ENCODE data around the gene TSHZ2. TPM values are rescaled to one million over a fixed set of nuclear protein-coding genes. Genes with fewer than 3 reads are reported as not detected.

TSHZ2 gene
- polyA plus RNA-seq, 1 donor from 2014 or later: 4.6 TPM

DNA sequence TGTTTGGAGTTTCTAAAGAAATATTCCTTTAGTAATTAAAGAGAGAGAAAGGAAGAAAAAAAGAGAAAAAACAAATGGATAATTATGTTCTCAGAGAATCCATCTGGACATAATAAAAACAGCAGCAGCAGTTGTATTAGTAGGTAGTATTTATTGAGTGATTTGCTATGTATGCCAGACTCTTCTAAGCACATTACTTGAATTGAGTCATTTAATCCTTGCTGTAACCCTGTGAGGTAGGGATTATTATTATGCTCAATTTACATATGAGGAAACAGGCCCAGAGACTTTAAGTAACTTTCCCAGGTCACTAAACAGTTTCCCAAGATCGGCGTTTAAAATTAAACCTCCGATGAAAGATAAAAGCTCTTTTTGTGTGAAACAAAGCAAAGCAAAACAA is 238.8 kb downstream of the TSHZ2 start:
- Histone ChIP-seq H3K4me3 (ENCODE audit: low read length) (no peak overlapping the region), H3K36me3 (ENCODE audit: insufficient read depth, low read length) (no peaks in the 10 kb centered on the region), H3K9me2 (ENCODE audit: insufficient read depth, low read length) (no peaks in the 10 kb centered on the region), H3K4me2 (ENCODE audit: low read length) (no peak overlapping the region), H3F3A (ENCODE audit: insufficient read depth, low read length, poor library complexity, severe bottlenecking) (no peaks in the 10 kb centered on the region), H3K27ac (ENCODE audit: low read length) (no peak overlapping the region), H3K27me3 (ENCODE audit: insufficient read depth, low read depth, low read length) (no peaks in the 10 kb centered on the region), H3K79me2 (replicated peaks; ENCODE audit: insufficient read depth, low read length) (no peaks in the 10 kb centered on the region), H4K20me1 (ENCODE audit: insufficient read depth) (no peaks in the 10 kb centered on the region), H3K9me3 (ENCODE audit: low read length) (no peaks in the 10 kb centered on the region), H3K9ac (ENCODE audit: low read length) (no peak overlapping the region), H2AFZ (ENCODE audit: low read depth, low read length) (no peak overlapping the region)
- TF ChIP-seq SMC3 (conservative IDR thresholded peaks at IDR 0.05; ENCODE audit: poor library complexity) (no peak), EZH2 (IDR thresholded peaks at IDR 0.05; ENCODE audit: borderline replicate concordance, insufficient read depth, low read length, poor library complexity, severe bottlenecking) (no peak), POLR2AphosphoS5 (IDR thresholded peaks at IDR 0.05) (no peak), MXI1 (conservative IDR thresholded peaks at IDR 0.05; ENCODE audit: poor library complexity, severe bottlenecking) (no peak), TAF1 (IDR thresholded peaks at IDR 0.05; ENCODE audit: low read depth) (no peak), EP300 (conservative IDR thresholded peaks at IDR 0.05; ENCODE audit: poor library complexity, severe bottlenecking) (no peak), RAD21 (conservative IDR thresholded peaks at IDR 0.05) (no peak)
- TF ChIP-seq, protein P1, sequence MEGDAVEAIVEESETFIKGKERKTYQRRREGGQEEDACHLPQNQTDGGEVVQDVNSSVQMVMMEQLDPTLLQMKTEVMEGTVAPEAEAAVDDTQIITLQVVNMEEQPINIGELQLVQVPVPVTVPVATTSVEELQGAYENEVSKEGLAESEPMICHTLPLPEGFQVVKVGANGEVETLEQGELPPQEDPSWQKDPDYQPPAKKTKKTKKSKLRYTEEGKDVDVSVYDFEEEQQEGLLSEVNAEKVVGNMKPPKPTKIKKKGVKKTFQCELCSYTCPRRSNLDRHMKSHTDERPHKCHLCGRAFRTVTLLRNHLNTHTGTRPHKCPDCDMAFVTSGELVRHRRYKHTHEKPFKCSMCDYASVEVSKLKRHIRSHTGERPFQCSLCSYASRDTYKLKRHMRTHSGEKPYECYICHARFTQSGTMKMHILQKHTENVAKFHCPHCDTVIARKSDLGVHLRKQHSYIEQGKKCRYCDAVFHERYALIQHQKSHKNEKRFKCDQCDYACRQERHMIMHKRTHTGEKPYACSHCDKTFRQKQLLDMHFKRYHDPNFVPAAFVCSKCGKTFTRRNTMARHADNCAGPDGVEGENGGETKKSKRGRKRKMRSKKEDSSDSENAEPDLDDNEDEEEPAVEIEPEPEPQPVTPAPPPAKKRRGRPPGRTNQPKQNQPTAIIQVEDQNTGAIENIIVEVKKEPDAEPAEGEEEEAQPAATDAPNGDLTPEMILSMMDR (IDR thresholded peaks at IDR 0.05; ENCODE audit: poor library complexity, severe bottlenecking): no peak

DNA sequence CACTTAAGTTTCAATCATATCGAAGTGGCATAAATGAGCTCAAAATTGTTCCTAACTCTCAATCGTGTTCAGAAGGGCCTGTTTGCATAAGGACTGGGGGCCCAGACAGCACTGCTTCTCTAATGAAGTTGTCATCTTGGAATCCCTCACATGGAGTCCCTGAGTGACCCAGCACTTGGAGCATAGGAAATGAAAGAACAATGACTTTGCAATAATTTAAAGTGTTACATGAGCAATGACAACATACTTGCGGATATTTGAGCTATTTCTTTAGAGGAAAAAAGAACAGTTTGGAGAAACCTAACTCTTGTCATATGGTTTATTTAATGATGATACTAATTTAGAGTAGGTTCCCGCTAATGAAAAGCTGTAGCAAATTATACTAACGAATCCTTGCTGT is 239.9 kb downstream of the TSHZ2 start:
- H2AFZ ChIP-seq (ENCODE audit: low read depth, low read length): no peak overlapping the region
- TF ChIP-seq RAD21 (conservative IDR thresholded peaks at IDR 0.05): no peak
- TF ChIP-seq, protein P1 (IDR thresholded peaks at IDR 0.05; ENCODE audit: poor library complexity, severe bottlenecking): no peak
- TF ChIP-seq EZH2 (IDR thresholded peaks at IDR 0.05; ENCODE audit: borderline replicate concordance, insufficient read depth, low read length, poor library complexity, severe bottlenecking): no peak
- no peak for TF ChIP-seq EP300 (conservative IDR thresholded peaks at IDR 0.05; ENCODE audit: poor library complexity, severe bottlenecking)
- no peak for TF ChIP-seq MXI1 (conservative IDR thresholded peaks at IDR 0.05; ENCODE audit: poor library complexity, severe bottlenecking)
- no peak for TF ChIP-seq POLR2AphosphoS5 (IDR thresholded peaks at IDR 0.05)
- TF ChIP-seq SMC3 (conservative IDR thresholded peaks at IDR 0.05; ENCODE audit: poor library complexity): no peak
- no peak for TF ChIP-seq TAF1 (IDR thresholded peaks at IDR 0.05; ENCODE audit: low read depth)
- TF ChIP-seq, protein P2, sequence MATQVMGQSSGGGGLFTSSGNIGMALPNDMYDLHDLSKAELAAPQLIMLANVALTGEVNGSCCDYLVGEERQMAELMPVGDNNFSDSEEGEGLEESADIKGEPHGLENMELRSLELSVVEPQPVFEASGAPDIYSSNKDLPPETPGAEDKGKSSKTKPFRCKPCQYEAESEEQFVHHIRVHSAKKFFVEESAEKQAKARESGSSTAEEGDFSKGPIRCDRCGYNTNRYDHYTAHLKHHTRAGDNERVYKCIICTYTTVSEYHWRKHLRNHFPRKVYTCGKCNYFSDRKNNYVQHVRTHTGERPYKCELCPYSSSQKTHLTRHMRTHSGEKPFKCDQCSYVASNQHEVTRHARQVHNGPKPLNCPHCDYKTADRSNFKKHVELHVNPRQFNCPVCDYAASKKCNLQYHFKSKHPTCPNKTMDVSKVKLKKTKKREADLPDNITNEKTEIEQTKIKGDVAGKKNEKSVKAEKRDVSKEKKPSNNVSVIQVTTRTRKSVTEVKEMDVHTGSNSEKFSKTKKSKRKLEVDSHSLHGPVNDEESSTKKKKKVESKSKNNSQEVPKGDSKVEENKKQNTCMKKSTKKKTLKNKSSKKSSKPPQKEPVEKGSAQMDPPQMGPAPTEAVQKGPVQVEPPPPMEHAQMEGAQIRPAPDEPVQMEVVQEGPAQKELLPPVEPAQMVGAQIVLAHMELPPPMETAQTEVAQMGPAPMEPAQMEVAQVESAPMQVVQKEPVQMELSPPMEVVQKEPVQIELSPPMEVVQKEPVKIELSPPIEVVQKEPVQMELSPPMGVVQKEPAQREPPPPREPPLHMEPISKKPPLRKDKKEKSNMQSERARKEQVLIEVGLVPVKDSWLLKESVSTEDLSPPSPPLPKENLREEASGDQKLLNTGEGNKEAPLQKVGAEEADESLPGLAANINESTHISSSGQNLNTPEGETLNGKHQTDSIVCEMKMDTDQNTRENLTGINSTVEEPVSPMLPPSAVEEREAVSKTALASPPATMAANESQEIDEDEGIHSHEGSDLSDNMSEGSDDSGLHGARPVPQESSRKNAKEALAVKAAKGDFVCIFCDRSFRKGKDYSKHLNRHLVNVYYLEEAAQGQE (IDR thresholded peaks at IDR 0.05; ENCODE audit: borderline replicate concordance): no peak
- no peak overlapping the region for H3K9ac ChIP-seq (ENCODE audit: low read length)
- H3K36me3 ChIP-seq (ENCODE audit: insufficient read depth, low read length): no peaks in the 10 kb centered on the region
- no peak overlapping the region for H3K4me2 ChIP-seq (ENCODE audit: low read length)
- H3K27ac ChIP-seq (ENCODE audit: low read length): no peak overlapping the region
- H4K20me1 ChIP-seq (ENCODE audit: insufficient read depth): no peaks in the 10 kb centered on the region
- no peaks in the 10 kb centered on the region for H3K9me3 ChIP-seq (ENCODE audit: low read length)
- no peaks in the 10 kb centered on the region for H3K27me3 ChIP-seq (ENCODE audit: insufficient read depth, low read depth, low read length)
- H3F3A ChIP-seq (ENCODE audit: insufficient read depth, low read length, poor library complexity, severe bottlenecking): no peaks in the 10 kb centered on the region
- H3K4me3 ChIP-seq (ENCODE audit: low read length): no peak overlapping the region
- H3K9me2 ChIP-seq (ENCODE audit: insufficient read depth, low read length): no peaks in the 10 kb centered on the region
- no peaks in the 10 kb centered on the region for H3K79me2 ChIP-seq (replicated peaks; ENCODE audit: insufficient read depth, low read length)
